GM19438 (cell line): ENCODE data around the gene APOBEC4.
"Not testable (repeated sequence)": the region's sequence is repeated elsewhere in the genome, so short reads cannot be mapped to it uniquely, and the experiment has no call there.

ENCODE experiments used
- ATAC-seq: cut with Tn5 transposase; IDR thresholded peaks from one replicate; pipeline ENCODE4 v1.9.1; 2021; ENCODE audit warnings: low read depth; ENCODE audit not compliant: unreplicated experiment

The APOBEC4 gene

GRCh38 chr1:183635606-183636333 lies 17.3 kb downstream of the APOBEC4 start, which contains the start of gene ARPC5:
ARPC5 (minus strand) TSS chr1:183635783; CDS start chr1:183635659, 124 bp downstream.
- ATAC-seq = peak; percentile 88

- ATAC-seq = peak; percentile 5
These were observed 18.0 kb downstream of the APOBEC4 start for GRCh38 chr1:183635099-183635605.

DNA sequence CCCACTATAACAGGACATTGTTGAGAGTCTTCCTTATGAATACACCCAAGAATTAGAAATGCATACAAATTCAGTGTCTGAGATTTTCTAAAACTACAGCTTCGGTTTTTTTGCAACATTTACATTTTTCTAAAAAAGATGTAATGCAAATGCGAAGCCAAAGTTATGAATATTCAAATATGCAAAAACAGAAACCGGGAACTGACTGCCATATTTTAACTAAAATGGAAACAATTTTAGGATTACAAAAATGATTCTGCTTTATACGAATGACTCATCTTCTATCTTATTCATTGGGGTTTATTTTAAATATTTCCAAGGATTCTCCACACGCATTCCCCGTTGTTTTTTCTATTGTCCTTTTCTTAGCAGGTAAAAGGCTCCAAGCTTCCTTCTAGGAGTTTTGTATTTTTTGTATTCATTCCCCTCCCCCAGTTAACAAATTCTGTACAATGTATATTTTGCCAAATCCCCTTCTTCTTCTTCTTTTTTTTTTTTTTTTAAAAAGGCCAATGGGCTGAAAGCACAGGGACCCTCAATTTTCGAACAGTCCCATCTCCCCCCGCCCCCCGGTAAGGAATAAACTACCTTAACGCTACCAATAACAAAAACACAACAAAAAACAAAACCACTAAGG lies 18.6 kb downstream of the APOBEC4 start:
- no peak for ATAC-seq

GRCh38 chr1:183633676-183634343 lies 19.3 kb downstream of the APOBEC4 start:
- ATAC-seq = peak; percentile 43

- ATAC-seq = no peak
These were observed 20.2 kb downstream of the APOBEC4 start for GRCh38 chr1:183632964-183633363.

DNA sequence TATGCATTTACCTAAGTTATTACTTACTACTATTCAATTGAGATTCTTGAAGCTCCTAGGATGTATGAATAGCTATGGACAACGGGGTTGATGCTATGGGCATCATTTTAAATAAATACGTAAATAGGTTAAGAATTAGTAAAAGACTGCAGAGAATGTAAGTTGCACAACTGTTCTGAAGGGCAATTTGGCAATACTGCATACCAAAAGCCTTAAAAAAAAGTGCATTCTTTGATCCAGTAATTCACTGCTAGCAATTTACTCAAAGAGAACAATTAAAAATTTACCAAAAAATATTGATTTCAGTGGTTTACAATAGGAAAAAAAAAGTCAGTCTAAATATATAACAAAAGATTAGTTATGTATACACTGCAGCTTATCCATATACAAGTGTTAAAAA lies 21.0 kb downstream of the APOBEC4 start:
- ATAC-seq = no peak

DNA sequence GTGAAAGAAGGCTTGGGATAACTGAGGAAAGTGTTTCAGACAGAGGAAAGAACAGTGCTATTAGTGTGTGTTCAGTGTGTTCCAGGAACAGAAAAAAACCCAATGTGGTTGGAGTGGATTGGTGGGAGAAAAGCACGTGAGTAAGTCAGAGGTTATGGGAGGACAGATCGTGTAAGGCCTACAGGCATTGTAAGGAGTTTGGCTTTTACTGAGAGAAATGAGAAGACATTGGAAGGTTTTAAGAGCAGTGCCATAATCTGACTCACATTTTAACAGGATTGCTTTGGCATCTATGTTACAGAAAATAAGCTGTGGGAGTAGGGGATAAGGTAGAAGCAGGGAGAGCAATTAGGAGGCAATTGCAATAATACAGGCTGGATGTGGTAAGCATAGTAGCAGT lies 22.4 kb downstream of the APOBEC4 start:
- no peak for ATAC-seq

GRCh38 chr1:183628537-183628936 lies 24.6 kb downstream of the APOBEC4 start:
- ATAC-seq = no peak

- not testable (repeated sequence) for ATAC-seq
These were observed 26.9 kb downstream of the APOBEC4 start for GRCh38 chr1:183626236-183626635.

DNA sequence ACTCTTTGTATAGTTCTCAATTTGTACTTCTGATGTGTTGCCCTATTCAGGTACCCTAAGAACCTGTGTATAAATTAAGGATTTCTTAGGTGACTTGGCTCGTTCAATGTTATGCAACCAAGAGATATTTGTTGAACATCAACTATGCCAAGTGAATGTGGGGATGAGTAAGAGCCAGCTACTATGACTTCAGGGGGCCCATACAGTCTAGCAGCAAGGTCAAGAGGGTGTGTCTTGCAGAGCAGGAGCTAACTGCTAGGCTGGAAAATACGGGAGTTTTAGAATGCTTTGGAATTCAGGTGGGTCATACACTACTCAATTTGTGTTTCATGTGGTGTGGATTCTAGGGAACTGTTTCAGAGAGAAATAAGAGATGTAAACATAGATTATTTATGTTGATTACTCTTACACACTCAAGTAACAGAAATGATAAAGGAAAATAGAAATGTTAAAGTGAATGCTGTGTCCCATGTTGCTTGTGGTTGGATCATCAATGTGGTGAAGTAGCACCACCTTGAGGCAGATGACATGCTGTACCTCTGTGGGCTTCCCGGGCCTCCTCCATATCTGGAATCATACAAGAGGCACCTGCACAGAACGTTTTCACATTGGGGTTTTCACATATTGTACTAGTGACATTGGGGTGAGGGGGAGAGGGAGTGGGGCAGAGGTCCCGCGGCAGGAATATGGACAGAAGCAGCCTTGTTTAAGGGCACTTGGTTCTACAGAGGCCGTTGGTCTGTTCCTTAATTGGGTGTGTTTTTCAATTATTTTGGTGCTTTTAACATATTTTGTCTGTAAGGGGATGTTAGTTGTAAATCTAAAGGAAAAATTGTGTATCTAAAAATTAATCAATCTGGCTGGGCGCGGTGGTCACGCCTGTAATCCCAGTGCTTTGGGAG lies 30.0 kb downstream of the APOBEC4 start:
- peak; percentile 92 for ATAC-seq

DNA sequence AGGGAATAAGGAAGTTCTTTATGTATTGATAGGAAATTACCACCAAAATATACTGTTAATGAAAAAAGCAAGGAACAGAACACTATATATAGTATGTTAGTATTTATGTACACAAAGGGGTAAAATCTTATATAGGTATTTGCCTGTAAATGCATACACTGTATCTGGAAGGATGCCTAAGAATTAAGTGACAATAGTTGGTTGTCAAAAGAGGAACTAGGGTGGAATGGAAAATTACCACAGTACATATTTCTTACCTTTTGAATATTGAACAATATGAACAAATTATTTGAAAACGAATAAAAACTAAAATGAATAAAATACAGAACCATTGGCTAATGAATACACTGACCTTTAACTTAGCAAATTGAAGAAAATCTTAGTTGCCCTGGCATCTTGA lies 31.1 kb downstream of the APOBEC4 start:
- no peak for ATAC-seq

DNA sequence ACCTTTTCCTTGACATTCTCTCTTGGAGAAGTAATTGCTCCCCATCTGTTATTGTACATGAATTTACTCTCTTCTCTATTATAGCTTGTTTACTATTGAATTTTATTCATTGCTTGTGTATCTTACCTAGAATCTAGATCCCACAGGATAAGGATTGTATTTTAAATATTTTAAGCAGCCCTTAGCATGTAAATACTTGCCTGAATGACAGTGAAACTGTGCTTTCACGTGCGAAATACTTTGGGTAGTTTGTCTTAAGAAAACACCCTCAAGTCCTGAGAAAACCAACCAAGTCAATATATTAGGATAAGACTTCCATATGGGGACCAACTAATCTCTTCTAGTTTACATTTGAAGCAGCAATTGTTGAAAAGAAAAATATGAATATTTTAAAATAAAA lies 32.8 kb downstream of the APOBEC4 start:
- ATAC-seq = no peak

DNA sequence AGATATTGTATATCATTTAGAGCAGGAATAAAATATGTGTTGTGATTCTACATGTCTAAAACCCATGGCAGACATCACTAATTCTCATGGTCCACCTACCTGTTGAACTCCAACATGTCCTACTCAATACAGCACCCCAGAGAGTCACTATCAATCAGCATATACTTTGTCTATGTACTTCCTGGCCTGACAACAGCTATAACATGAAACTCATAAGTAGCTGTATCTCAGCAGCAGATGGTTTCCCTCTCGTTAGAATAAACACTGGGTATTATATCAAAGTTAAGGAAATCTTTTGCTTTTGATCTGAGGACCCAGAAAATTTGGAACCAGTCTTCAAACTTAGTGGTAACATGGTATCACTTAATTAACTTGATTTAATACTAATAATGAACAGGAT lies 33.3 kb downstream of the APOBEC4 start:
- ATAC-seq = no peak

- ATAC-seq = not testable (repeated sequence)
These were observed 34.9 kb downstream of the APOBEC4 start for GRCh38 chr1:183618202-183618601.

- not testable (repeated sequence) for ATAC-seq
These were observed 40.1 kb downstream of the APOBEC4 start for GRCh38 chr1:183612975-183613374.

- no peak for ATAC-seq
These were observed 40.7 kb downstream of the APOBEC4 start for GRCh38 chr1:183612407-183612806.

DNA sequence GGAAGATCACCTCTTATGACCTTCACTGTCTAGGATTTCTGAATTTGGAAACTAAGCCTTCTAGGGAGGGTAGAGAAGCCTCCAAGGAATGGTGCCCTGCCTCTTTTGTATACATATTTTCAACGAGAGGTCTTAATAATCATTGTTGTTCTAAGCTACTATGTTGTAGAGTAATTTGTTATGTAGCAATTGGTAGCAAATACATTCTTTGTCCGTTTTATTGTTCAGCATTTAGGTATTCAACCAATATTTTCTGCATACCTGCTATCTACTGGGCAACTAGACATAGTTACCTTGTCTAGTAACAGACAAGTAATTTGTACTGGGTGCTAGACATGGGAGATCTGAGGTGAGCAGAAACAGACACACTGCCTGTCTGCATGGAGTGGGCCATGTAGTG lies 42.1 kb downstream of the APOBEC4 start:
- no peak for ATAC-seq

DNA sequence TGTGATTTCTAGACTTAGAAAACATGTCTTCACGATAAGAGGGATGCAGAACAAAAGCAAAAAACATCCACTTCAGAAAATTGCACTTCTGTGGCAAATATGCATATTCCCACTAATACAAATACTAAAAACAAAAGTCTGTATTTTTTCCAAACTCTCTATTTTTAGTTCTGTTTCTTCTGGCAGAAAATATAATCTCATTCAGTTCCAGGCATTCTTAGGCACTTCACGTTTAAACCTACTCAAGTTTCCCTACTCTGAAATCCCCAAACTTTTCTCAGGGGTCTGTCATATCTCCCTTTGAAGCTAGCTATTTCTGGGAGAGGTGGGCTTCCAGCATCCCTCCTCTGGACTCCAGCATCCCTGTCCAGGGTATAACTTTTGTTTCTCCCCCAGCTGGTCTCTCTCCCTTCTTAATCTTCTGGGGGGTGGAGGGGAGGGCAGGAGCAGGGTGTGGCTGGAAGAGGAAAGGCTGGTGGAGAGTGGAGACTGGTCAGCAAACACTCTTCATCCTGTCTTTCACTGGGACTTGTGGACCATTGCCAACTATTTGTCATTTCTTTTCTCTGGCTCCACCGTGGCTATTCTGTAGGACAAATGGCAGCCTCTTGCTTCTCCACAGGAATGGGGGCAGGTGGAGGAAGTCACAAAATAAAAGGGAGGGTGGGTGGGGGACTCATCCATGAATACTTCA lies 43.2 kb downstream of the APOBEC4 start:
- no peak for ATAC-seq

GRCh38 chr1:183609313-183609712 lies 43.8 kb downstream of the APOBEC4 start:
- peak; percentile 39 for ATAC-seq
